Activated T-cell treated with anti-CD3 and anti-CD28 coated beads, Interleukin-2, amount 50 U/mL, for 1 hour (primary cell): ENCODE measurements around the gene WNK2.
"Not testable (repeated sequence)": the region's sequence is repeated elsewhere in the genome, so short reads cannot be mapped to it uniquely, and the experiment has no call there.

Experiments
- DNase-seq: peaks from one replicate; pipeline ENCODE4 v3.0.0-alpha.2; 2020

WNK2 gene

DNA sequence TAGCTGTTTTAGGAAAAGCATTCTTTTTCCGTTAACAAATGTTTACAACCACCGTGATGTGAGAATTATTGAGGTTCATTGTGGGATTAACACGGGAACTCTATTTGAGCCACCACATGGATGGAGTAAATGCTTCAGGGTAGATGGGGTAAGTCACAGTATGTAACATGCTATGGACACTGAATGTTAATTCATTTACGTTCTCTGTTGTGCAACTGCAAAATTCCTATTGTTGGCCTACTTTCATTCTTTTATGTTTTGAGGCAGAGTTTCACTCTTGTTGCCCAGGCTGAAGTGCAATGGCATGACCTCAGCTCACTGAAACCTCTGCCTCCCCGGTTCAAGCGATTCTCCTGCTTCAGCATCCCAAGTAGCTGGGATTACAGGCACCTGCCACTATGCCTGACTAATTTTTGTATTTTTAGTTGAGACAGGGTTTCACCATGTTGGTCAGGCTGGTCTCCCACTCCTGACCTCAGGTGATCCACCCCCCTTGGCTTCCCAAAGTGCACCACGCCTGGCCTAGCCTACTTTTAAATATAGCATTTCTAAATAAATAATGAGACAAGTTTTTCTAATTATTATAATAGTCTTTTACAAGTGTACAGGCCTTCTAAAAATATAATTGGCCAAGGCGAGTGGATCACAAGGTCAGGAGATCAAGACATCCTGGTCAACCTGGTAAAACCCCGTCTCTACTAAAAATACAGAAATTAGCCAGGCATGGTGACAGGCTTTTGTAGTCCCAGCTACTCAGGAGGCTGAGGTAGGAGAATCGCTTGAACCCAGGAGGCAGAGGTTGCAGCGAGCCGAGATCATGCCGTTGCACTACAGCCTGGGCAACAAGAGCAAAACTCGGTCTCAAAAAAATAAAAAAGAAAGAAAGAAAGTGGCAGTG, 169.7 kb downstream of the WNK2 start:
- not testable (repeated sequence) for DNase-seq

DNA sequence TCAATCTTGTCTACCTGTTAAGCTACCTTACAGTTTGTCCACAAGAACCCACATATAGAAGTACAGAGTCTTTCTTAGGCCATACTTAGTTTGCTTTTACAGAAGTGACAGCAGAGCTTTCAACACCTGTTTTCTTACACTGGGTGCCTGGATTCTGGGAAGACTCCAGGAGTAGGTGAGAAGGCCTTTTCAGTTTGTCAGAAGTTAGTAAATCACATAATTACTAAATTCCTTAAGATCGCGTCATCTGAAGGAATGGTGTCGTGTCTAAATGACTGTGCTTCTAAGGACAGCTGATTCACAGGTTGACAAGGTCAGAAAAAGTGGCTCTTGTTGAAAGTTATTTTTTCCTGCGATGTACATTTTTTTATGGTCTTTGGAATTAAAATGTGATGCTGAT, 170.5 kb downstream of the WNK2 start:
- DNase-seq = no peak

- DNase-seq = no peak
Observed at GRCh38 chr9:93355827-93356226, 171.9 kb downstream of the WNK2 start.

- no peak for DNase-seq
Observed at GRCh38 chr9:93357649-93358048, 173.7 kb downstream of the WNK2 start.

DNA sequence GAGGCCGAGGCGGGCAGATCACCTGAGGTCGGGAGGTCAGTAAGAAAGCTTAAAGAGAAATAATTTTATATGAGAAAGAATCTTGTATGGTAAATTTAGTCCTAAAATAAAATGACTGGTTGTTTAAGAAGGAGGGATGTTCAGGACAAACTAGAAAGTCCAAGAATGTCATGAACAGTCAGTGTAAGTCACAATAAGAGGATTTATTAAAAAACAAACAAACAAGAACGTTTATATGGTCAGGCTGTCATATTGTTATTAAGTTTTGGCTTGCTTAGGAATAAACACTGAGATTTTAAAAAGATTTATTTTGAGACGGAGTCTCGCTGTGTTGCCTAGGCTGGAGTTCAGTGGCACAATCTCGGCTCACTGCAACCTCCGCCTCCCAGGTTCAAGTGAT, 176.0 kb downstream of the WNK2 start:
- not testable (repeated sequence) for DNase-seq

GRCh38 chr9:93361995-93362394, 178.1 kb downstream of the WNK2 start:
- no peak for DNase-seq

DNA sequence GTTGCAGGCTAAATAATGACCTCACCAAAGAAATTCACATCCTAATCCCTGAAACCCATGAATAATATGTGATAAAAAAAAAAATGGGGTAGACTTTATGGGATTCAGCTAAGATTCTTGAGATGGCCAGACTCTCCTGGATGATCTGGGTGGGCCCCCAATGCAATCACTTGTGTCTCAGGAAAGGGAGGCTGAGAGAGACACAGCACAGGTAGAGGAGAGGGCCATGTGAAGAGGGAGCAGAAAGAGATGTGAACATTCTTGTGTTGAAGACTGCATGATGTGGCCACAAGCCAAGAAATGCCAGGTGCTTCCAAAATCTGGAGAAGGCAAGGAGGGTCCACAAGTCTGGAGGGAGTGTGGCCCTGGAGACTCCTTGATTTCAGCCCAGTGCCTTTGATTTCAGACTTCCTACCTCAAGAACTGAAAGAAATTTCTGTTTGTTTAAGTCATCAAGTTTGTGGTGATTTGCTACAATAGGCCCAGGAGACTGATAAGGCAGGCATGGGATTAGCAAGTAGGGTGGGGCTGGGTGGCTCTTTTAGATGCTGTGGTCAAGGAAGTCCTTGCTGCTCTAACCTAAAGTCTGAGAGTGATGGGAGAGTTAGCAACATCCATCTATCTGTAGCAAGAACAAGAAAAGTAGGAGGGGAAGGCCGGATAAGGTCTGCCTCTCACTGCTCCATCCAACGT, 180.9 kb downstream of the WNK2 start:
- no peak for DNase-seq

DNA sequence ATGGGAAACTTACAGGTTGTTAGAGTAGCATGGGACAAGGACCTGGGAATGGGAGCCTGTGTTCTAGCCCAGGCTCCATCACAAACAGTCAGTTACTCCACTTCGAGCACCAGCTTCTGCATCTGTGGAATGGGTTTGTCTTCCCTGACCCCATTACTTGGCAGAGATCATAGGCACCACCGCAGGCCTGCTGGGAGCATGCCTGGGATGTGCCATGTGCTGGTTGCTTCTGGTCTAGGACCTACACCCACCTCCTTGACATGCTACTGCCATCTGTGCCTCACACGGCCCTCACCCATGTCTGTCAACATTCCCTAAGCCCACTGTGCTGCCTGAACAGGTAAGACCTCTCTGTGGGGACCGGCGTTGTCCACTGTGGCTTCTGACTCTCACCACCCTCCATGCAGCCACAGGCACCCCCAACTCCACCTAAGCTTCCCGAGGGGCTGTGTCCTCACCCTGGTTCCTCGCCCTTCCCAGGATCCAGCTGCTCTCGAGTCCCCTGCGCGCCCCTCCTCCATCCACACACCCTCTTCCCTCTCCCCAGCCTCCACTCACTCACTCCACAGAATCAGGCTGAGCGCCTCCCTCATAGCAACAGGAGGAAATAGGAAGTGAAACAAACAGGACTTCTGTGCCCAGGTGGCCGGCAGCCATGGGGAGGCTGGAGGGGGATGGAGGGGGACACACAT, 181.6 kb downstream of the WNK2 start:
- DNase-seq = no peak

DNA sequence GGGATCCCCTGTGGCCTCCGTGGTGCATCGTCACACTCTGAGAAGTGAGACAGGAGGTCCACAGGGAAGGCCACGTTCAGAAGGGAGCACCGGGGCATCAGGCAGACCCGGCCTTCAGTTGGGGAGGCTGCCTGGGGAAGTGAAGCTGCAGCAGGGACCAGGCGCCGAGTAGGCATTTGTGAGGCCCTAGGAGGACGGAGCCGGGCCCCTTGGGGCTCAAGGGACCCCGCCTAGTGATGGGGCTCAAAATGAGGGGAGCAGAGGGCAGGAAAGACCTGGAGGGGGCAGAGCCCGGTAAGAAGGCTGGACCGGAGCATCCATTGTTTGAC, 182.1 kb downstream of the WNK2 start:
- DNase-seq = no peak

DNA sequence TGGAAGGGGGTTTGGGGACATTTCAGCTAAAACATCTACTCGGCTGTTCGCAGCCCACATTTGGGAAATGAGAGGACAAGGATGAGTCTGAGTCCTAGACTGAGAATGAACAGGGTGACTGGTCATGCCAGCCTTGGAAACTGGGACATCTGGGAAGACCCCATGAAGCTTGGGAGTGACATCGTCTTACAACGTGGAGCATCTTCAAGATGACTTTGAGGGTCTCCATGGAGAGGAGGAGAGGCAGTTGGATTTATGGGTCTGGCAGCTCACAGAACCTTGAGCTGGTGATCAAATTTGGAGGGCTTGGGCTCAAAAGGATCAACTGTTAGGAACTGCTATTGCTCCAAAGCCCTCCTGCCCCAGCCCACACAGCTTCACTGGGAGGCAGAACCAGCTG, 182.5 kb downstream of the WNK2 start:
- not testable (repeated sequence) for DNase-seq

GRCh38 chr9:93368437-93368836, 184.5 kb downstream of the WNK2 start:
- DNase-seq = no peak

DNA sequence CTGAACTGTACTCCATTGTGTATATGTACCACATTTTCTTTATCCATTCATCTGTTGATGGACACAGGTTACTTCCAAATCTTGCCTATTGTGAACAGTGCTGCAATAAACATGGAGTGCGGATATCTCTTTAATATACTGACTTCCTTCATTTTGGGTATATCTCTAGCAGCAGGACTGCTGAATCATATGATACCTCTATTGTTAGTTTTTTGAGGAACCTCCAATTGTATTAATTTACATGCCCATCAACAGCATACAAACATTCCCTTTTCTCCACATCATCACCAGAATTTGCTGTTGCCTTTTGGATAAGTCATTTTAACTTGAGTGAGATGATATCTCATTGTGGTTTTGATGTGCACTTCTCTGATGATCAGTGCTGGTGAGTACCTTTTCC, 185.7 kb downstream of the WNK2 start:
- no peak for DNase-seq
